22Rv1 (cell line): ENCODE results near the gene CASP7.

Experiments
- ZFX ChIP-seq: fragments of 450-650 bp; IDR thresholded peaks from 2 replicates; pipeline ENCODE4 v1.6.1; 2017; ENCODE audit warnings: antibody characterized with exemption, borderline replicate concordance
- TF ChIP-seq, protein P1 (sequence below): fragments of 450-650 bp; IDR thresholded peaks from 2 replicates; pipeline ENCODE4 v1.5.1; 2017; ENCODE audit warnings: mild to moderate bottlenecking

DNA sequence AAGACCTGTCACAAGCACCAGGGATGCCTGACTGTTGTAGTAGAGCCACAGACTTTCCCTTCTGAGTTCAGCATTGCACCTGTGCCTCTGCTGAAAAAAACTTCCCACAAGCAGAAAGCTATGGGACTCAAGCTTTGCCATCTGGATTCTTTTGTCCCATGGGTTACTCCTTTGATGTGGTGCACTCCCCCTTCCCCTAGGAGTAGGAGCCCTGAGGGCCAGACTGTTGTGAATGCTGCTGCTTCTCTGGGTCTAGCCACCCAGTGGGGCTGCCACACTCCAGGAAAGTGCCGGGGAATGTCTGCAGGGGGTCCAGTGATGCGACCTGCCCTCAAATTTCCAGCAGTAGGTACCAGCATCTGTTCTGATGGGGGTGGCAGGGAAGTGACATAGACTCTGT, 11.7 kb downstream of the CASP7 start:
- TF ChIP-seq, protein P1, sequence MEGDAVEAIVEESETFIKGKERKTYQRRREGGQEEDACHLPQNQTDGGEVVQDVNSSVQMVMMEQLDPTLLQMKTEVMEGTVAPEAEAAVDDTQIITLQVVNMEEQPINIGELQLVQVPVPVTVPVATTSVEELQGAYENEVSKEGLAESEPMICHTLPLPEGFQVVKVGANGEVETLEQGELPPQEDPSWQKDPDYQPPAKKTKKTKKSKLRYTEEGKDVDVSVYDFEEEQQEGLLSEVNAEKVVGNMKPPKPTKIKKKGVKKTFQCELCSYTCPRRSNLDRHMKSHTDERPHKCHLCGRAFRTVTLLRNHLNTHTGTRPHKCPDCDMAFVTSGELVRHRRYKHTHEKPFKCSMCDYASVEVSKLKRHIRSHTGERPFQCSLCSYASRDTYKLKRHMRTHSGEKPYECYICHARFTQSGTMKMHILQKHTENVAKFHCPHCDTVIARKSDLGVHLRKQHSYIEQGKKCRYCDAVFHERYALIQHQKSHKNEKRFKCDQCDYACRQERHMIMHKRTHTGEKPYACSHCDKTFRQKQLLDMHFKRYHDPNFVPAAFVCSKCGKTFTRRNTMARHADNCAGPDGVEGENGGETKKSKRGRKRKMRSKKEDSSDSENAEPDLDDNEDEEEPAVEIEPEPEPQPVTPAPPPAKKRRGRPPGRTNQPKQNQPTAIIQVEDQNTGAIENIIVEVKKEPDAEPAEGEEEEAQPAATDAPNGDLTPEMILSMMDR = no peak
- no peak for TF ChIP-seq ZFX
